Kasumi-1 (cell line): ENCODE results near the gene EIF3C.
"Not testable (repeated sequence)": the region's sequence is repeated elsewhere in the genome, so short reads cannot be mapped to it uniquely, and the experiment has no call there.

Experiments used
- DNase-seq, 2 experiments: peaks; one replicate each; lab custom pipeline; 2025; lab: John Stamatoyannopoulos, UW

EIF3C gene, protein sequence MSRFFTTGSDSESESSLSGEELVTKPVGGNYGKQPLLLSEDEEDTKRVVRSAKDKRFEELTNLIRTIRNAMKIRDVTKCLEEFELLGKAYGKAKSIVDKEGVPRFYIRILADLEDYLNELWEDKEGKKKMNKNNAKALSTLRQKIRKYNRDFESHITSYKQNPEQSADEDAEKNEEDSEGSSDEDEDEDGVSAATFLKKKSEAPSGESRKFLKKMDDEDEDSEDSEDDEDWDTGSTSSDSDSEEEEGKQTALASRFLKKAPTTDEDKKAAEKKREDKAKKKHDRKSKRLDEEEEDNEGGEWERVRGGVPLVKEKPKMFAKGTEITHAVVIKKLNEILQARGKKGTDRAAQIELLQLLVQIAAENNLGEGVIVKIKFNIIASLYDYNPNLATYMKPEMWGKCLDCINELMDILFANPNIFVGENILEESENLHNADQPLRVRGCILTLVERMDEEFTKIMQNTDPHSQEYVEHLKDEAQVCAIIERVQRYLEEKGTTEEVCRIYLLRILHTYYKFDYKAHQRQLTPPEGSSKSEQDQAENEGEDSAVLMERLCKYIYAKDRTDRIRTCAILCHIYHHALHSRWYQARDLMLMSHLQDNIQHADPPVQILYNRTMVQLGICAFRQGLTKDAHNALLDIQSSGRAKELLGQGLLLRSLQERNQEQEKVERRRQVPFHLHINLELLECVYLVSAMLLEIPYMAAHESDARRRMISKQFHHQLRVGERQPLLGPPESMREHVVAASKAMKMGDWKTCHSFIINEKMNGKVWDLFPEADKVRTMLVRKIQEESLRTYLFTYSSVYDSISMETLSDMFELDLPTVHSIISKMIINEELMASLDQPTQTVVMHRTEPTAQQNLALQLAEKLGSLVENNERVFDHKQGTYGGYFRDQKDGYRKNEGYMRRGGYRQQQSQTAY

DNA sequence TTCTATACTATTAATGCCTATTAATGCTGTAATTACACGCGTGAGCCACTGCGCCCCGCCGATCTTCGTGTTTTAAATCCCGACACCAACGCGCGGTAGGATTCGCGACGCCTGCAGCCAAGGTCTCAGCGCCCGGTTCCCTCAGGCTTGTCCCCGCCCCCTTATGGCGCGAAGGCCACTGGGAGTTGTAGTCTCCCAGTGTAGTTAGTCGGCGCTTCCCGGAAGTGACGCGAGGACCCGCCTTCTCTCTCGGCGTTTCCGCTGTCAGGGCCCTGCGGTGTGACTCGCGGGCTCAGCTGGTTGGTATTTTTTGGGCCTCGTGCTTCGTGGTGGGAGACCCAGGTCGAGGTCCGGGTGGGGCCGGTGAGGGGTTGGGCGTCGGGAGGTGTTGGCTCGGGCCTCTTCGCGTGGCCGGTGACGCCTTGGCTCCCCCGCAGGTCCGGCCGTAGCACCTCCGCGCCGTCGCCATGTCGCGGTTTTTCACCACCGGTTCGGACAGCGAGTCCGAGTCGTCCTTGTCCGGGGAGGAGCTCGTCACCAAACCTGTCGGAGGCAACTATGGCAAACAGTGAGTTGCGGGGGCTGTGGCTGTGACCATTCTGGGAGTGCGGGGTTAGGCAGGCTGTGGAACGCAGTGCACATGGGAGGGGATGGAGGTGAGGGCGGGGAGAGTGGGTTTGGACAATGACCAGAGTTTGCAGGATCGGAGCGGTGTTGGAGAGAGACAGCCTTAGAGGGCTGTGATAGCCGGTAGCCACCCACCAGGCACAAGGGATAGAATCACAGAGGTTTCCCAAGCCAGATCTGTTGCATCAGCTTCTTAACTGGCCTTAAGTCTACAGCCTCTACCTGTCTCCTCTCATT is at the start of gene EIF3C:
EIF3C (plus strand) TSS at position 245 of the 864 bp plus-strand sequence; CDS start at position 468, 223 bp downstream.
- not testable (repeated sequence) for DNase-seq

DNA sequence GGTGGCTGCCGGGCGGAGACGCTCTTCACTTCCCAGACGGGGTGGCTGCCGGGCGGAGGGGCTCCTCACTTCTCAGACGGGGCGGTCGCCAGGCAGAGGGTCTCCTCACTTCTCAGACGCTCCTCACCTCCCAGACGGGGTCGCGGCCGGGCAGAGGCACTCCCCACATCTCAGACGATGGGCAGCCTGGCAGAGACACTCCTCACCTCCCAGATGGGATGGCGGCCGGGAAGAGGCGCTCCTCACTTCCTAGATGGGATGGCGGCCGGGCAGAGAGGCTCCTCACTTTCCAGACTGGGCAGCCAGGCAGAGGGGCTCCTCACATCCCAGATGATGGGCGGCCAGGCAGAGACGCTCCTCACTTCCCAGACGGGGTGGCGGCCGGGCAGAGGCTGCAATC is 45.0 kb upstream of the EIF3C start:
- not testable (repeated sequence) for DNase-seq

DNA sequence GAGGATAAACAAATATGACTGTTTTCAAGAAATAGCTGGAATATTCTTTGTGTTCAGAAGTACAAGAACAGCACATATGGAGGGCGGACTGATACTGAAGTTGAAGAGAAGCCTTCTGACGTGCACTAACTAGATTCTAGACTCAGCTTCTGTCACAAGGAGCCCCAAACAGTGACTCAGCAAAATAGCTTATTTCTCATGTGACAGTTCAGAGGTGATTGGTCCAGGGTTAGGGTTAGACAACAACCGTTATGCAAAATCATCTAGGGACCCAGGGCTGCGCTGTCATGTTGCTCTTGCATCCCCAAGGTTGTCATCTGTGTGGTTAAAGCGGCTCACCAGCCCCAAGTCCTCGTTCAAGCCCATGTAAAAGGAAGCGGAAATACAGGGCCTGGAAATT is 43.8 kb upstream of the EIF3C start:
- not testable (repeated sequence) for DNase-seq

DNA sequence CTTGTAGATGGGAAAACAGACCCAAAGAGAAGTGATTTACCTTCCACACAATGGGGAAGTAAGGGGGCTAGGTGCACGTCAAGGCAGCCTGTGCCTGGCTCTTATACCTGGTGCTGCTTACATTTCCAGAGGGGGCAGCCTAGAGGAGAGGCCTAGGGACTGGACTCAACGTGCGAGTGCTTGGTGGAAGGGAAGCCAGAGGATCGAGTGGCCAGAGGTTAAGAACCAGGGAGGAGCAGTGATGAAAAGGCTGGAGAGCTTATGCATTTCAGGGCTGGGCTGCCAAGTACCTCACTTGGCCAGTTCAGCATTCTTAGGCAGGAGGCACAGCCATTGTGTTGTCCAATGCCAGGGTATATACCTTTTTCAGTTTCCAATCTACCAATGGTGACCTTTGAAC is 43.1 kb upstream of the EIF3C start:
- DNase-seq: not testable (repeated sequence)

DNA sequence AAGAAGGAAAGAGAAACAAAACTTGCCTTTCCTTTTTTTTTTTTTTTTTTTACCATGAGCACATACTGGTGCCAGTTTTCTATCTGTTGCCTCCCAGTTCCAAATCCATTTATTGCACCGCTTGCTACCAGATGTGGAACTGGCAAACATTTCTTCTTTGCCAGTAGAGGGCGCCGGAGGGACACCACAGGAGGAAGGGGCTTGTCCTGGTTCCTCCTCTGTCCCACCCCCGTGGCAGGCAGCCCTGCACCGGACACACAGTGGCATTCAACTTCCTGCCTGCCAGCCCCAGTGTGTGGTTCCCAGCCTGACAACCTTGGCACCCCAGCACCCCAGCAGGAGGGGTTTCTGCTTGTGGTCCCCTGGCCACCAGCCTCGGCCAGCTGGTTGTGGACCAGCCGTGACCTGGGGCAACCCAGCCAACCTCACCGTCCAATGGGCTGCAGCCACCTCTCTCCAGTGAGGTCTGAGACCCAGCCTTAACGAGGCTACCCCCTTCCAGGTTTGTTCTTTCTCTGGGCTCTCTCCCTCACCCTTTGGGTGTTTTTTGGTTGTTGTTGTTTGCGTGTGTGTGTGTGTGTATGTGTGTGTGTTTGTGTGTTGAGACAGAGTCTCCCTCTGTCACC is 22.8 kb upstream of the EIF3C start:
- DNase-seq: not testable (repeated sequence)

DNA sequence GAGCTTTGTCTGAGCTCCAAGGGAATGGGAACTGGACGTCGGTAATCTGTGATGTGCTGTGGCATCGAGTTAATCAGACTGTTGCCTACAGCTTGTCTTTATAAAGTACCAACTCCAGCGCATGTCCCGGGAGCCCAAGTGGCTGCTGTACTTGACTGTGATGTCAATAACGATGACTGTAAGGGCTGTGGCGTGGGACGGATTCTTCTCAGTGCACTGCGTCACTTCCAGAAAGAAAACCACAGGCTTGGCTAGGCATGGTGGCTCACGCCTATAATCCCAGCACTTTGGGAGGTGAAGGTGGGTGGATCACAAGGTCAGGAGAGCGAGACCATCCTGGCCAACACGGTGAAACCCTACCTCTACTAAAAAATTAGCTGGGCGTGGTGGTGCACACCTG is 21.8 kb upstream of the EIF3C start:
- DNase-seq: not testable (repeated sequence)

DNA sequence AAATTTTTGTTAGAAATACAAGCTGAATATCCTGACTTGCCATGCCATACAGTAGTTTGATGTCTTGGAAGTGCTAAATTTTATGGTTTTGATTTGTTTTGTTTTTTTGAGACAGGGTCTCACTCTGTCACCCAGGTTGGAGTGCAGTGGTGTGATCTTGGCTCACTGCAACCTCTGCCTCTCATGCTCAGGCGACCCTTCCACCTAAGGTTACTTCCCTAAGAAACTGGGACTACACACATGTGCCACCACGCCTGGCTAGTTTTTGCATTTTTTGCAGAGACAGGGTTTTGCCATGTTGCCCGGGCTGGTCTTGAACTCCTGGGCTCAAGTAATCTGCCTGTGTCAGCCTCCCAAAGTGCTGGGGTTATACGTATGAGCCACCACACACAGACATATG is 19.5 kb upstream of the EIF3C start:
- DNase-seq: not testable (repeated sequence)

DNA sequence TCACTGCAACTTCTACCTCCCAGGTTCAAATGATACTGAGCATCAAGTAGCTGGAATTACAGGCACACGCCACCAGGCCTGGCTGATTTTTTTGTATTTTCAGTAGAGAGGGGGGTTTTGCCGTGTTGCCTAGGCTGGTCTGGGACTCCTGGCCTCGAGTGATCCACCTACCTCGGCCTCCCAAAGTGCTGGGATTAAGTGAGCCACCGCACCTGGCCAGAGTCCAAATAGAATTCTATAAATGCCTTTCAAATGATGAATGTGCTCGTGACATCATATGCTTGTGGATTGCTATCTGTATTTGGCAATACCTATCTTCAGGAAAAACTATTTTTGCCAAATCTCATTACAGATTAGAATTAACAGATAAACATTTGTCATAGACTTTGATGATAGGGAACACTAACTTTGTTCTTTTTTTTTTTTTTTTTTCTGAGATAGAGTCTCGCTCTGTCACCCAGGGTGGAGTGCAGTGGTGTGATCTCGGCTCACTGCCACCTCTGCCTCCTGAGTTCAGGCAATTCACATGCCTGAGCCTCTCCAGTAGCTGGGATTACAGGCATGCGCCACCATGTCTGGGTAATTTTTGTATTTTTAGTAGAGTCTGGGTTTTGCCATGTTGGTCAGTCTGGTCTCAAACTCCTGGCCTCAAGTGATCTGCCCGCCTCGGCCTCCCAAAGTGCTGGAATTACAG is 17.9 kb upstream of the EIF3C start:
- DNase-seq: not testable (repeated sequence)

DNA sequence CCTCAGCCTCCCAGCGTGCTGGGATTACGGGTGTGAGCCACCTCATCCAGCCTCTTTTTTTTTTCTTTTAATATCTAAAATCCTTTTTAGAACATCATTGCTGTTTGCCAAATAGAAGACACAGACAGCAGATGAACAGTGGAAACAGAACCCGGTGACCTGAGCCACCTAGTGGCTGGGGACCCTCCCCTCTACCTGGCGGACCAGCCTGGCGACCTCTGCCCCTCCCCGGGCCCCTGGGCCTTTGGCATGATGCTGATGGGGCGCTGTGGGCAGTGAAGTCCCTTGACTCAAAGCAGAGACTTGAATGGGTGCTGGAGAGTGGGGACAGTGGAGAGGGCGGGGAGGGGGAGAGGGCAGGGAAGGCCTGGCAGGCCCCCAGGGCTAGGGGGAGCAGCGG is 11.5 kb upstream of the EIF3C start:
- not testable (repeated sequence) for DNase-seq

DNA sequence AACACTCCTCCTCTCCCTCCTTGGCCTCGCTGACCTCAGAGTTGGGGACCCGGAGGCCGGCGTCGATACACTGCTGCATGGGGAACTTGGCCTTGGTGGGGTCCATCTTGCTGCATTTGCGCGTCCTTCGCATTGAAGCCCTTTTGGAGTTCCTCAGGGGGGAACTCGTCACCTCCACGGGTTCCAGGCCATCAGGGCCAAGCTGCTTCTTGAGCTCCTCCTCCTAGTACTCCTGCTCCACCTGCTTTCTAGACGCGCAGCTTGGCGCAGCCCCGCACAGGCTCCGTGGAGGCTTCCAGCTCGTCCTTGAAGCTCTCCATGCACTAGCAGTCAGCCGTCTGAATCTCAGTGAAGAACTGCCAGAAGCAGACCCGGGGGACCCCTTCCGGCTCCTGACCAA is 10.9 kb upstream of the EIF3C start:
- DNase-seq: not testable (repeated sequence)

DNA sequence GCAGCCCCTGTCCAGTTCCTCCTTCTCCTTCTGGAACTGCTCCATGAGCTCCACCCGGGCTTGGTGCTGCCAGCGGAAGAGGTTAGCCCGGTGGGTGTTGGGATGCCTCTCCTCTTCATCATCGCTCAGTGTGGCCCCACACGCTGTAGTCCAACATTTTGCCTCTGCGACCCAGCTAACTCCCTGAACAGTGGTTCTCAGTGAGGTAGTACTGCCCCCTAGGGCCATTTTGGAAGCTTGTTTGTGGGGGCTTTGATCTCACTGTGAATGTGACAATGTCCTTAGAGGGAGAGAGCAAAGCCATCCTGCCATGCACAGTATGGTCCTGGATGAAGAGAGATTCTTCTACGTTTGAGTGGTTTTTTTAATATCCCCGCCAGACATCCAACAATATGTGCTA is 9.9 kb upstream of the EIF3C start:
- DNase-seq: not testable (repeated sequence)

DNA sequence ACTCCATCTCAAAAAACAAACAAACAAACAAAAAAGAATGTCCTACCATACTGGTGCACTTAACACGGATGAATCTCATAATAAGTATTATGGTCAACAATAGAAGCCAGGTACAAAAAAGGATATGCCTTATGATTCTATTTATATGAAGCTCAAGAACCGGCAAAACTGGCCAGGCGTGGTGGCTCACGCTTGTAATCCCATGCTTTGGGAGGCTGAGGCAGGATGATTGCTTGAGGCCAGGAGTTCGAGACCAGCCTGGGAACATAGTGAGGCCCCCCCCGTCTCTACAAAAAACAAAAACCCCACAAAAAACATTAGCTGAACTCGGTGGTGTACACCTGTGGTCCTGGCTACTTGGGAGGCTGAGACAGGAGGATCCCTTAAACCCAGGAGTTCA is 7.0 kb upstream of the EIF3C start:
- DNase-seq: not testable (repeated sequence)

DNA sequence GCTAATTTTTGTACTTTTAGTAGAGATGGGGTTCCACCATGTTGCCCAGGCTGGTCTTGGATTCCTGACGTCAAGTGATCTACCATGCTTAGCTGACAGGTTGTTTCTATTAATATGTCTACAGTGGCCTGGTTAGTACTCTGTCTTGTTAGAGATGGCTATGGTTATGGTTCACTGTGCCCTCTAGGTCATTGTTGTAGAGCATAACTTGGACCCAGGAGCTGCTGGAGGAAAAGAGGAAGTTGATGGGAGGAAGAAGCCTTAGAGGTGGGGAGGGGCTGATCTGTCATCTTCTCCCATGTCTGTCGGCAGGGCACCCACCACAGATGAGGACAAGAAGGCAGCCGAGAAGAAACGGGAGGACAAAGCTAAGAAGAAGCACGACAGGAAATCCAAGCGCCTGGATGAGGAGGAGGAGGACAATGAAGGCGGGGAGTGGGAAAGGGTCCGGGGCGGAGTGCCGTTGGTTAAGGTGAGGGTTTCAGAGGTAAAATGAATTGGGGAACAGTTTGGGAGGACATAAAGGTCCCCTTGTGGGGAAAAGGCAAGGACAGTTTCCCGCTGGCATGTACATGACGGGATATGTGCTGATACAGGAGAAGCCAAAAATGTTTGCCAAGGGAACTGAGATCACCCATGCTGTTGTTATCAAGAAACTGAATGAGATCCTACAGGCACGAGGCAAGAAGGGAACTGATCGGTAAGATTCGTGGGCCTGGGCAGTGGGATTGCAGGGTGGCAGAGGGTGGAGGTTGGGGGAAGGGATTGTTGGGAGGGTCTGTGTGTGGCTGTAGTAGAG is 11.8 kb downstream of the EIF3C start:
- not testable (repeated sequence) for DNase-seq

DNA sequence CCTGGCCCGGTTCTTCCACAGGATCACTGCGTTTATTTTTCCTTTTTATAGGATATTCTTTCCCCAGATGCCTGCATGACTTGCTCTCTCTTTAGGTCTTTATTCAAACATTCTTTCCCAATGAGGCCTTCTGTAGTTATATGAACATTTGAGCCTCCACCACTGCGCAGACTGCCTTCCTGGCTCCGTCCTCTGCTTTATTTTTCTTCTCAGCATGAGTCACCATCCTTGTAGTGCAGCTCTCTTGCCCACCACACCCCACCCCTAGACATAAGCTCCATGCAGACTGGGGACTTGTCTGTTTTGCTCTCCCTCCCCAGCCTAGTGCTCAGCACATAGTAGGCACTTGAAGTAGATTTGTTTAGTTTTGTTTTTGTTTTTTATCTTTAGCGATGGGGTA is 20.0 kb downstream of the EIF3C start:
- not testable (repeated sequence) for DNase-seq

DNA sequence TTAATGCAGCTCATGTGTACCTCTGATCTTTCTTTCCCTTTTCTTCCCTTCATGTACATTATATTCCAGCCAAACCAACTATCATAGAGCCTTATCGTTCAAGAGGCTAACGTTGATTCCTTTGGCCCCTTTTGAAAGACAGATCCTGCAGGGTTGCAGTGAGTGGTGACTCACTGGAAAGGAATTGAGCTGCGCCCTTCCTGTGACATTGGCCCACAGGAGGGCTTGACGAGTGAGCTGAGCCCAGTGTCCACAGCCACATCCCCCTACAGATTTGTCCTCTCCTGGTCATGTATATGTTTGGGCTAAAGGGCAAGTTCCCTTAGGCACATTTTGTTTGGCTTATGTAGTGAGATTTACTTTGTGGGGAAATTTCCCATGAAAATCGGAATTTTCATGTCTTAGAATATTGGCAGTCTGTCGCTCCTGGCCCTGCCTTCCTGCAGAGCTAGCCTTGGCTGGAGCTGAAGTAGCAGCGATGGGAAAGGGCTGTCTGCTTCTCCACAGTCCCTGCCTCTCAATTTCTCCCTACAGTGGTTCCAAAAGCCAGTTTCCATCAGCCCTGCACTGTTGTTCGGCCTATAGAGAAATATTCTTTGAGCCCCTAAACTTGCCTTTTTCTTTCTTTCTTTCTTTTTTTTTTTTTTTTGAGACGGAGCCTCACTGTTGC is 21.3 kb downstream of the EIF3C start:
- not testable (repeated sequence) for DNase-seq

DNA sequence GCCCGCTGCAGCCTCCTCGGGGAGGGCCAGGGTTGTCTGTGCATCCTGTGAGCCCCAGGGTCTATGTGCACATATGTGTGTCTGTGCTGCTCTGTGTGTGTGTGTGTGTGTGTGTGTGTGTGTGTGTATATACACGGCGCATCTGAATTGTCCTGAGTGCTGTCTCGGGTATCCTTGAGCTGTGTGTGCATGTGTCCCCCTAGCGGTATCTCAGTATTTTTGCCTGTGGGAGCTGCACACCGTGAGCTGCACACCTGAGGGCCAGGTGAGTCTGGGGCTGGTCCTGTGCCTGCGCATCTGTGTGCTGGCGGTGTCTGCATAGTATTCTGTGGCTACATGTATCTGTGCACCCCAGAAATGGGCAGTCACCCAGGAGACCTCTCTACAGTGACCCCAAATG is 28.5 kb downstream of the EIF3C start:
- DNase-seq: not testable (repeated sequence)

DNA sequence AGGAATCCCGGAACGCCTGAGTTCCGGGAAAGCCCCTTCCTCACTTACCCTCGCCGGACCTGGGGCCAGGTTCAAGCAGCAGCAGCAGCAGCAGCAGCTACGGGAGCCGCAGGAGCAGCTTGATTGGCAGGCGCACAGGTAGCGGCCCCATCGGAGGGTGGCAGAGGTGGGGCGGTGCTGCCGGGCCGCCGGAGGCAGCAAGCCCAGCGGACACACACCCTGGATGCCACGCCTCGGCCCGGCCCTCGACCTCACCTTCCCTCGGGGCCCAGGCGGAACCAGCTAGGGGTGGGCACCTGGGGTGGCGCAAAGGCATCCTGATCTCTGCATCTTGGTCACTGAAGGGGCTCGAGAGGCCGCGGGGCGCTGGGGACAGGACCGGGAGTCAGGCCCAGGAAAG is 29.4 kb downstream of the EIF3C start:
- DNase-seq: not testable (repeated sequence)

DNA sequence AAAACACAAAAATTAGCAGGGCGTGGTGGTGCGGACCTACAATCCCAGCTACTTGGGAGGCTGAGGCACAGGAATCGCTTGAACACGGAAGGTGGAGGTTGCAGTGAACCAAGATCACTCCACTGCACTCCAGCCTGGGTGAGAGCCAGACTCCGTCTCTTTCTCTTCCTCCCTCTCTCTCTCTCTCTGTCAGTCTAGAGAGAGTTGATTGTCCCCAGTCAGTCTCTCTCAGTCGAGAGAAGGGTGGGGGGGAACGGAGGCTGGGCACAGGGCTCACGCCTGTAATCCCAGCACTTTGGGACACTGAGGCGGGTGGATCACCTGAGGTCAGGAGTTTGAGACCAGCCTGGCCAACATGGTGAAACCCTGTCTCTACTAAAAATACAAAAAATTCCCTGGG is 30.0 kb downstream of the EIF3C start:
- DNase-seq: not testable (repeated sequence)
